ENCODE data around the gene KRT33B. TPM values are rescaled to one million over a fixed set of nuclear protein-coding genes. Genes with fewer than 3 reads are reported as not detected.

Gene KRT33B
- total and polyA plus RNA-seq, 10 of the 15 experiments (the other 5 are each of a cell fraction or from before 2014, with no cell fraction given) = not detected

DNA sequence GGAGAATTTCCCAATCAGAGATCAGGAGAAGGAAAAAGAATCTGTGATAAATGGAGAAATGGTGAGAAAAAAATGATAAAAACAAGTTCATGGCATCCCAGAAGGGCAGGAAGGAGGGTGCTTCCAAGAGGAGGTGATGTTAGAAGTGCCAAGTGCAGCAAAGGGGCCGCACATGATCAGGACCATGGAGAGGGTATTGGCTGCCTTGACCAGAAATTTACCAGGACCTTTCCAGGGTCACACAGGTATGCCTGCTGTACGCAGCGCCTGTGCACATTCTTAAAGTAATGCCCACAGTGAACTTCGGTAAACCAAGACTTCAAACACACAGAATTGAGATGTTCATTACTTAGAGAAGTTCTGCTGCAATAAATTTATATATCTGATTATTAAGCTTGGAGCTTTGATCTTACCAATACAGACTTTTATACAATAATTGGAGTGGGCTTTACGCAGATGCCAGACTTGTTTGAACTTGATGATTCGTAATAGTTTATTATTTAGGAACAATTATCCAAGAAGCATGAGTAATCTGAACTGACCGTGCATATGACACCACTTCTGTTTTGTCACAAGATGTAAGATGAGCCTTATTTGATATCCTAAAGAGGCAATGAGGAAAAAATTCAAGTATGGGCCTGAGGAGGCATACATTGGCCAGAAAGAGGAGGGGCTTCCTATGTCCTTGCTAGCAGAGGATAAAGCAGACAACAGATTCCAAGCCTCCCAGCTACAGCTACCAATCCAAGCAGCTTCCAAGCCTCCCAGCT is 16.8 kb downstream of the KRT33B start:
- Histone ChIP-seq H3K4me1 (ENCODE audit: control insufficient read depth, insufficient read depth, low read length) (no peaks in the 10 kb centered on the region), H3K79me2 (ENCODE audit: control insufficient read depth, insufficient read depth, low read length) (no peaks in the 10 kb centered on the region), H3K36me3 (ENCODE audit: control insufficient read depth in 2 of 2, insufficient read depth in 2 of 2, low read length in 1 of 2) (no peaks in the 10 kb centered on the region), H2AFZ (ENCODE audit: control insufficient read depth, low read depth, low read length) (no peak overlapping the region), H3K27ac (ENCODE audit: control insufficient read depth, insufficient read depth) (no peak overlapping the region), H4K20me1 (ENCODE audit: control insufficient read depth, insufficient read depth) (no peaks in the 10 kb centered on the region), H3K4me2 (ENCODE audit: control insufficient read depth, insufficient read depth) (no peak overlapping the region), H3K27me3 (replicated peaks in 1 of 2; ENCODE audit: control insufficient read depth in 2 of 2, insufficient read depth in 2 of 2, low read length in 1 of 2) (no peaks in the 10 kb centered on the region; a peak in 1 of 4 replicates), H3K9ac (ENCODE audit: control insufficient read depth, insufficient read depth, low read length) (no peak overlapping the region), H3K4me3 (no peak overlapping the region), H3K9me3 (replicated peaks; ENCODE audit: control insufficient read depth, insufficient read depth, low read length) (no peaks in the 10 kb centered on the region; the same call in 2 of the 3 replicates)
- 21% methylated on average over 7 of the region's 7 CpGs for WGBS (ENCODE audit: insufficient coverage, insufficient replicate concordance, low lambda C conversion rate, missing lambda C conversion rate)
- ATAC-seq (no peak), DNase-seq (ENCODE audit: low read depth, low spot score) (no peak), FAIRE-seq (no peak)
- ChIA-PET SMC1A (ENCODE audit: uncharacterized antibody, unreplicated experiment) (interaction anchor here (1.4 kb wide), 1 partner anchor 13 kb away, joined by 3 read pairs; no protein-coding TSS in a partner anchor), RAD21 (ENCODE audit: unreplicated experiment) (no interaction called here), CTCF (no interaction called here), POLR2A (no interaction called here)
- in situ Hi-C loops (cut with MboI) (no loop called here), intact Hi-C loops (cut with micrococcal nuclease; ENCODE audit: unreplicated experiment) (no loop called here)
- no TSS peak for BruUV-seq (replicated peaks)
- TF ChIP-seq NFXL1 (IDR thresholded peaks at IDR 0.05; ENCODE audit: borderline replicate concordance) = no peak
- TF ChIP-seq, protein P1, sequence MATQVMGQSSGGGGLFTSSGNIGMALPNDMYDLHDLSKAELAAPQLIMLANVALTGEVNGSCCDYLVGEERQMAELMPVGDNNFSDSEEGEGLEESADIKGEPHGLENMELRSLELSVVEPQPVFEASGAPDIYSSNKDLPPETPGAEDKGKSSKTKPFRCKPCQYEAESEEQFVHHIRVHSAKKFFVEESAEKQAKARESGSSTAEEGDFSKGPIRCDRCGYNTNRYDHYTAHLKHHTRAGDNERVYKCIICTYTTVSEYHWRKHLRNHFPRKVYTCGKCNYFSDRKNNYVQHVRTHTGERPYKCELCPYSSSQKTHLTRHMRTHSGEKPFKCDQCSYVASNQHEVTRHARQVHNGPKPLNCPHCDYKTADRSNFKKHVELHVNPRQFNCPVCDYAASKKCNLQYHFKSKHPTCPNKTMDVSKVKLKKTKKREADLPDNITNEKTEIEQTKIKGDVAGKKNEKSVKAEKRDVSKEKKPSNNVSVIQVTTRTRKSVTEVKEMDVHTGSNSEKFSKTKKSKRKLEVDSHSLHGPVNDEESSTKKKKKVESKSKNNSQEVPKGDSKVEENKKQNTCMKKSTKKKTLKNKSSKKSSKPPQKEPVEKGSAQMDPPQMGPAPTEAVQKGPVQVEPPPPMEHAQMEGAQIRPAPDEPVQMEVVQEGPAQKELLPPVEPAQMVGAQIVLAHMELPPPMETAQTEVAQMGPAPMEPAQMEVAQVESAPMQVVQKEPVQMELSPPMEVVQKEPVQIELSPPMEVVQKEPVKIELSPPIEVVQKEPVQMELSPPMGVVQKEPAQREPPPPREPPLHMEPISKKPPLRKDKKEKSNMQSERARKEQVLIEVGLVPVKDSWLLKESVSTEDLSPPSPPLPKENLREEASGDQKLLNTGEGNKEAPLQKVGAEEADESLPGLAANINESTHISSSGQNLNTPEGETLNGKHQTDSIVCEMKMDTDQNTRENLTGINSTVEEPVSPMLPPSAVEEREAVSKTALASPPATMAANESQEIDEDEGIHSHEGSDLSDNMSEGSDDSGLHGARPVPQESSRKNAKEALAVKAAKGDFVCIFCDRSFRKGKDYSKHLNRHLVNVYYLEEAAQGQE (IDR thresholded peaks at IDR 0.05; ENCODE audit: low read depth, low read length) = peak; percentile 81

Measured in GM12878 (cell line).